PC-3 (cell line): Measurements from ENCODE around the gene GALNT13. TPM values are rescaled to one million over a fixed set of nuclear protein-coding genes. Genes with fewer than 3 reads are reported as not detected.

Experiments used
- ATAC-seq: fragments of 200-7000 bp; cut with Tn5 transposase; 2 replicates; pipeline ENCODE4 v1.9.1; 2020; ENCODE audit warnings: mild to moderate bottlenecking, moderate library complexity
- BruUV-seq: library from RNA; stranded (reverse); fragments of 400-500 nt; replicated peaks from 2 replicates; lab custom pipeline; 2021; lab: Mats Ljungman, UMichigan
- CTCF ChIA-PET: fragments of 300-600 bp; sonication (Branson Sonifier 250); formaldehyde crosslinking; loops from one replicate; lab custom pipeline; 2022; ENCODE audit warnings: antibody characterized with exemption; lab: Charles Lee
- POLR2A ChIA-PET: fragments of 300-600 bp; sonication (Branson Sonifier 250); formaldehyde crosslinking; loops from one replicate; lab custom pipeline; 2022; ENCODE audit warnings: antibody characterized with exemption; ENCODE audit not compliant: unreplicated experiment; lab: Charles Lee
- DNase-seq: peaks from one replicate; pipeline ENCODE4 v3.0.0-alpha.2; 2015
- H2AFZ ChIP-seq: fragments of 300-600 bp; sonication (generic); 2 replicates; pipeline ENCODE4 v1.6.0; 2016; ENCODE audit warnings: antibody characterized with exemption, low read length
- H3F3A ChIP-seq: fragments of 300-600 bp; sonication (generic); one replicate; pipeline ENCODE4 v1.6.0; 2017; ENCODE audit warnings: antibody characterized with exemption, low read length, control low read depth, mild to moderate bottlenecking; ENCODE audit not compliant: unreplicated experiment
- H3K27ac ChIP-seq: fragments of 300-600 bp; sonication (generic); 2 replicates; pipeline ENCODE4 v1.5.1; 2016; ENCODE audit warnings: mild to moderate bottlenecking, low read length
- H3K27me3 ChIP-seq: fragments of 300-600 bp; sonication (generic); 2 replicates; pipeline ENCODE4 v1.6.1; 2016; ENCODE audit warnings: low read length, mixed read lengths
- H3K36me3 ChIP-seq: fragments of 300-600 bp; sonication (generic); 2 replicates; pipeline ENCODE4 v1.6.1; 2016; ENCODE audit warnings: low read depth, mixed run types, low read length, mixed read lengths
- H3K4me1 ChIP-seq: fragments of 300-600 bp; sonication (generic); 2 replicates; pipeline ENCODE4 v1.5.1; 2016; ENCODE audit warnings: low read length; ENCODE audit not compliant: insufficient read depth
- H3K4me2 ChIP-seq: fragments of 300-600 bp; sonication (generic); 2 replicates; pipeline ENCODE4 v1.6.0; 2016; ENCODE audit warnings: low read length
- H3K4me3 ChIP-seq: fragments of 300-600 bp; sonication (generic); 2 replicates; pipeline ENCODE4 v1.5.1; 2016; ENCODE audit warnings: mild to moderate bottlenecking, low read length, mixed read lengths
- H3K79me2 ChIP-seq: fragments of 300-600 bp; sonication (generic); 2 replicates; pipeline ENCODE4 v1.6.1; 2017; ENCODE audit warnings: low read length, mixed read lengths
- H3K9ac ChIP-seq: fragments of 300-600 bp; sonication (generic); 2 replicates; pipeline ENCODE4 v1.6.0; 2016; ENCODE audit warnings: mild to moderate bottlenecking, low read length
- H3K9me2 ChIP-seq: fragments of 300-600 bp; sonication (generic); replicated peaks from 2 replicates; pipeline ENCODE4 v1.6.1; 2016; ENCODE audit warnings: mixed run types, low read length, mixed read lengths
- H3K9me3 ChIP-seq: fragments of 300-600 bp; sonication (generic); 2 replicates; pipeline ENCODE4 v1.6.1; 2016; ENCODE audit warnings: low read length, mixed read lengths
- H4K20me1 ChIP-seq: fragments of 300-600 bp; sonication (generic); 2 replicates; pipeline ENCODE4 v1.6.1; 2016; ENCODE audit warnings: low read length, mixed read lengths
- CTCF ChIP-seq: fragments of 300-600 bp; sonication (generic); conservative IDR thresholded peaks from 2 replicates; pipeline ENCODE4 v1.5.1; 2017; ENCODE audit warnings: antibody characterized with exemption, low read depth, mild to moderate bottlenecking, low read length
- EZH2 ChIP-seq: fragments of 300-600 bp; sonication (generic); IDR thresholded peaks from one replicate; pipeline ENCODE4 v1.6.1; 2017; ENCODE audit warnings: antibody characterized with exemption, mild to moderate bottlenecking, low read length; ENCODE audit not compliant: unreplicated experiment
- EZH2phosphoT487 ChIP-seq: fragments of 300-600 bp; sonication (generic); IDR thresholded peaks from 2 replicates; pipeline ENCODE4 v1.6.1; 2018; ENCODE audit warnings: mild to moderate bottlenecking, antibody characterized with exemption, low read length, borderline replicate concordance
- intact Hi-C: fragments of 100-400 bp; cut with micrococcal nuclease; formaldehyde crosslinking; loops from 2 replicates; pipeline ENCODE4 v1.9.0; 2023
- total RNA-seq: library from RNA; depleted of rRNA; stranded (reverse); fragments of >200 nt; gene quantifications from 2 replicates; pipeline ENCODE4 v1.2.3, GENCODE V29; 2014

GALNT13 gene
- total RNA-seq, 1 experiment from 2014 or later, result 2.0 TPM

- H3K36me3 ChIP-seq, result no peaks in the 10 kb centered on the region
- H3K4me2 ChIP-seq, result no peak overlapping the region
- H3K79me2 ChIP-seq, result no peaks in the 10 kb centered on the region
- ChIA-PET CTCF (no interaction called here), POLR2A (no interaction called here)
- no peaks in the 10 kb centered on the region for H3K9me2 ChIP-seq
- BruUV-seq, result no TSS peak
- no peaks in the 10 kb centered on the region for H3K27me3 ChIP-seq
- intact Hi-C loops, result no loop called here
- H3K27ac ChIP-seq, result no peak overlapping the region
- H3K4me1 ChIP-seq, result no peaks in the 10 kb centered on the region
- H4K20me1 ChIP-seq, result no peaks in the 10 kb centered on the region
- no peaks in the 10 kb centered on the region for H3K9me3 ChIP-seq
- TF ChIP-seq CTCF (no peak), EZH2phosphoT487 (no peak), EZH2 (no peak)
- no peak overlapping the region for H3K4me3 ChIP-seq
- no peak overlapping the region for H2AFZ ChIP-seq
- no peak overlapping the region for H3K9ac ChIP-seq
- ATAC-seq (no peak), DNase-seq (no peak)
- H3F3A ChIP-seq, result no peaks in the 10 kb centered on the region
Observed at GRCh38 chr2:154428022-154428421, 556.3 kb downstream of the GALNT13 start.

- TF ChIP-seq EZH2phosphoT487 (no peak), CTCF (no peak), EZH2 (no peak)
- POLR2A ChIA-PET, result no interaction called here
- no peak for ATAC-seq
- no TSS peak for BruUV-seq
- Histone ChIP-seq H3K27ac (no peak overlapping the region), H3K79me2 (no peaks in the 10 kb centered on the region), H4K20me1 (no peaks in the 10 kb centered on the region), H3K36me3 (no peaks in the 10 kb centered on the region), H2AFZ (no peak overlapping the region), H3F3A (no peaks in the 10 kb centered on the region), H3K4me3 (no peak overlapping the region), H3K9ac (no peak overlapping the region), H3K27me3 (no peaks in the 10 kb centered on the region), H3K9me2 (no peaks in the 10 kb centered on the region), H3K9me3 (no peaks in the 10 kb centered on the region), H3K4me1 (no peaks in the 10 kb centered on the region), H3K4me2 (no peak overlapping the region)
- intact Hi-C loops, result no loop called here
- CTCF ChIA-PET, result no interaction called here
- no peak for DNase-seq
Observed at GRCh38 chr2:154433010-154433409, 561.3 kb downstream of the GALNT13 start.

GRCh38 chr2:154437104-154437503, 565.4 kb downstream of the GALNT13 start:
- Histone ChIP-seq H3K4me1 (no peaks in the 10 kb centered on the region), H4K20me1 (no peaks in the 10 kb centered on the region), H3K79me2 (no peaks in the 10 kb centered on the region), H3K36me3 (no peaks in the 10 kb centered on the region), H3F3A (no peaks in the 10 kb centered on the region), H3K4me3 (no peak overlapping the region), H2AFZ (no peak overlapping the region), H3K4me2 (no peak overlapping the region), H3K9me3 (no peaks in the 10 kb centered on the region), H3K27ac (no peak overlapping the region), H3K27me3 (no peaks in the 10 kb centered on the region), H3K9ac (no peak overlapping the region), H3K9me2 (no peaks in the 10 kb centered on the region)
- CTCF ChIA-PET, result no interaction called here
- ATAC-seq, result no peak
- TF ChIP-seq EZH2, result no peak
- no peak for TF ChIP-seq CTCF
- no peak for TF ChIP-seq EZH2phosphoT487
- intact Hi-C loops, result no loop called here
- DNase-seq, result no peak
- BruUV-seq, result no TSS peak
- POLR2A ChIA-PET, result no interaction called here
